ENCODE measurements around the gene PCBP3. TPM values are rescaled to one million over a fixed set of nuclear protein-coding genes. Genes with fewer than 3 reads are reported as not detected.

The PCBP3 gene
- total RNA-seq, 1 donor from 2014 or later = not detected

- Histone ChIP-seq H3K36me3 (ENCODE audit: control insufficient read depth in 3 of 3, insufficient read depth in 3 of 3, low read length in 3 of 3) (no peaks in the 10 kb centered on the region), H3K27ac (ENCODE audit: low read depth, low read length) (no peak overlapping the region), H3K9ac (ENCODE audit: low read depth in 1 of 3, low read length in 3 of 3) (no peak overlapping the region), H3K27me3 (ENCODE audit: control insufficient read depth in 3 of 3, insufficient read depth in 3 of 3, low read length in 3 of 3) (peaks cover 0 to 22% (median 5%) of the 10 kb centered on the region in 3 donors), H3K4me3 (ENCODE audit: low read length in 3 of 3) (no peak overlapping the region), H3K4me1 (ENCODE audit: control insufficient read depth in 3 of 3, insufficient read depth in 3 of 3, low read length in 3 of 3) (peaks cover 0 to under 1% (median 0%) of the 10 kb centered on the region in 3 donors), H3K9me3 (ENCODE audit: control insufficient read depth in 3 of 3, low read length in 3 of 3) (no peaks in the 10 kb centered on the region)
Observed at GRCh38 chr21:45927851-45928850, 284.6 kb downstream of the PCBP3 start.

GRCh38 chr21:45929449-45929848, 285.9 kb downstream of the PCBP3 start:
- Histone ChIP-seq H3K36me3 (ENCODE audit: control insufficient read depth in 3 of 3, insufficient read depth in 3 of 3, low read length in 3 of 3) (no peaks in the 10 kb centered on the region), H3K27ac (ENCODE audit: low read depth, low read length) (no peak overlapping the region), H3K27me3 (ENCODE audit: control insufficient read depth in 3 of 3, insufficient read depth in 3 of 3, low read length in 3 of 3) (peaks cover 0 to 22% (median 5%) of the 10 kb centered on the region in 3 donors), H3K4me3 (ENCODE audit: low read length in 3 of 3) (no peak overlapping the region), H3K9me3 (ENCODE audit: control insufficient read depth in 3 of 3, low read length in 3 of 3) (no peaks in the 10 kb centered on the region), H3K9ac (ENCODE audit: low read depth in 1 of 3, low read length in 3 of 3) (no peak overlapping the region), H3K4me1 (ENCODE audit: control insufficient read depth in 3 of 3, insufficient read depth in 3 of 3, low read length in 3 of 3) (no peaks in the 10 kb centered on the region)

- H3K27me3 ChIP-seq (ENCODE audit: control insufficient read depth in 3 of 3, insufficient read depth in 3 of 3, low read length in 3 of 3) = peaks cover 0 to 22% (median 5%) of the 10 kb centered on the region in 3 donors
- no peaks in the 10 kb centered on the region for H3K36me3 ChIP-seq (ENCODE audit: control insufficient read depth in 3 of 3, insufficient read depth in 3 of 3, low read length in 3 of 3)
- no peak overlapping the region for H3K4me3 ChIP-seq (ENCODE audit: low read length in 3 of 3)
- no peak overlapping the region for H3K27ac ChIP-seq (ENCODE audit: low read depth, low read length)
- H3K9ac ChIP-seq (ENCODE audit: low read depth in 1 of 3, low read length in 3 of 3) = no peak overlapping the region
- peaks cover 0 to 7% (median 0%) of the 10 kb centered on the region in 3 donors for H3K9me3 ChIP-seq (ENCODE audit: control insufficient read depth in 3 of 3, low read length in 3 of 3)
- H3K4me1 ChIP-seq (ENCODE audit: control insufficient read depth in 3 of 3, insufficient read depth in 3 of 3, low read length in 3 of 3) = no peaks in the 10 kb centered on the region
Observed at GRCh38 chr21:45930231-45930760, 286.8 kb downstream of the PCBP3 start.

- Histone ChIP-seq H3K9me3 (ENCODE audit: control insufficient read depth in 3 of 3, low read length in 3 of 3) (peaks cover 1 to 11% (median 3%) of the 10 kb centered on the region in 3 donors), H3K36me3 (ENCODE audit: control insufficient read depth in 3 of 3, insufficient read depth in 3 of 3, low read length in 3 of 3) (no peaks in the 10 kb centered on the region), H3K9ac (ENCODE audit: low read depth in 1 of 3, low read length in 3 of 3) (no peak overlapping the region), H3K4me3 (ENCODE audit: low read length in 3 of 3) (no peak overlapping the region), H3K4me1 (ENCODE audit: control insufficient read depth in 3 of 3, insufficient read depth in 3 of 3, low read length in 3 of 3) (no peaks in the 10 kb centered on the region), H3K27ac (ENCODE audit: low read depth, low read length) (no peak overlapping the region), H3K27me3 (ENCODE audit: control insufficient read depth in 3 of 3, insufficient read depth in 3 of 3, low read length in 3 of 3) (peaks cover 0 to 22% (median 5%) of the 10 kb centered on the region in 3 donors)
Observed at GRCh38 chr21:45930792-45931191, 287.3 kb downstream of the PCBP3 start.

GRCh38 chr21:45931397-45931969, 288.0 kb downstream of the PCBP3 start:
- Histone ChIP-seq H3K27ac (ENCODE audit: low read depth, low read length) (no peak overlapping the region), H3K4me3 (ENCODE audit: low read length in 3 of 3) (no peak overlapping the region), H3K4me1 (ENCODE audit: control insufficient read depth in 3 of 3, insufficient read depth in 3 of 3, low read length in 3 of 3) (no peaks in the 10 kb centered on the region), H3K9ac (ENCODE audit: low read depth in 1 of 3, low read length in 3 of 3) (no peak overlapping the region), H3K9me3 (ENCODE audit: control insufficient read depth in 3 of 3, low read length in 3 of 3) (peaks cover 6 to 17% (median 7%) of the 10 kb centered on the region in 3 donors), H3K27me3 (ENCODE audit: control insufficient read depth in 3 of 3, insufficient read depth in 3 of 3, low read length in 3 of 3) (peaks cover 0 to 15% (median under 1%) of the 10 kb centered on the region in 3 donors), H3K36me3 (ENCODE audit: control insufficient read depth in 3 of 3, insufficient read depth in 3 of 3, low read length in 3 of 3) (no peaks in the 10 kb centered on the region)

- Histone ChIP-seq H3K4me1 (ENCODE audit: control insufficient read depth in 3 of 3, insufficient read depth in 3 of 3, low read length in 3 of 3) (no peaks in the 10 kb centered on the region), H3K36me3 (ENCODE audit: control insufficient read depth in 3 of 3, insufficient read depth in 3 of 3, low read length in 3 of 3) (no peaks in the 10 kb centered on the region), H3K4me3 (ENCODE audit: low read length in 3 of 3) (no peak overlapping the region), H3K9ac (ENCODE audit: low read depth in 1 of 3, low read length in 3 of 3) (no peak overlapping the region), H3K9me3 (ENCODE audit: control insufficient read depth in 3 of 3, low read length in 3 of 3) (peaks cover 6 to 17% (median 7%) of the 10 kb centered on the region in 3 donors), H3K27me3 (ENCODE audit: control insufficient read depth in 3 of 3, insufficient read depth in 3 of 3, low read length in 3 of 3) (peaks cover 0 to 19% (median 6%) of the 10 kb centered on the region in 3 donors), H3K27ac (ENCODE audit: low read depth, low read length) (no peak overlapping the region)
Observed at GRCh38 chr21:45932922-45933502, 289.5 kb downstream of the PCBP3 start.

- Histone ChIP-seq H3K36me3 (ENCODE audit: control insufficient read depth in 3 of 3, insufficient read depth in 3 of 3, low read length in 3 of 3) (no peaks in the 10 kb centered on the region), H3K9me3 (ENCODE audit: control insufficient read depth in 3 of 3, low read length in 3 of 3) (peaks cover 6 to 17% (median 7%) of the 10 kb centered on the region in 3 donors), H3K9ac (ENCODE audit: low read depth in 1 of 3, low read length in 3 of 3) (no peak overlapping the region), H3K4me3 (ENCODE audit: low read length in 3 of 3) (no peak overlapping the region), H3K4me1 (ENCODE audit: control insufficient read depth in 3 of 3, insufficient read depth in 3 of 3, low read length in 3 of 3) (no peaks in the 10 kb centered on the region), H3K27me3 (ENCODE audit: control insufficient read depth in 3 of 3, insufficient read depth in 3 of 3, low read length in 3 of 3) (peaks cover 0 to 13% (median 6%) of the 10 kb centered on the region in 3 donors), H3K27ac (ENCODE audit: low read depth, low read length) (no peak overlapping the region)
Observed at GRCh38 chr21:45934085-45934484, 290.6 kb downstream of the PCBP3 start.

GRCh38 chr21:45934554-45934953, 291.0 kb downstream of the PCBP3 start:
- Histone ChIP-seq H3K27me3 (ENCODE audit: control insufficient read depth in 3 of 3, insufficient read depth in 3 of 3, low read length in 3 of 3) (peaks cover 0 to 8% (median 6%) of the 10 kb centered on the region in 3 donors), H3K4me3 (ENCODE audit: low read length in 3 of 3) (no peak overlapping the region), H3K4me1 (ENCODE audit: control insufficient read depth in 3 of 3, insufficient read depth in 3 of 3, low read length in 3 of 3) (no peaks in the 10 kb centered on the region), H3K9me3 (ENCODE audit: control insufficient read depth in 3 of 3, low read length in 3 of 3) (peaks cover 6 to 17% (median 7%) of the 10 kb centered on the region in 3 donors), H3K27ac (ENCODE audit: low read depth, low read length) (no peak overlapping the region), H3K36me3 (ENCODE audit: control insufficient read depth in 3 of 3, insufficient read depth in 3 of 3, low read length in 3 of 3) (no peaks in the 10 kb centered on the region), H3K9ac (ENCODE audit: low read depth in 1 of 3, low read length in 3 of 3) (no peak overlapping the region)

- H3K27ac ChIP-seq (ENCODE audit: low read depth, low read length) = no peak overlapping the region
- H3K9ac ChIP-seq (ENCODE audit: low read depth in 1 of 3, low read length in 3 of 3) = no peak overlapping the region
- H3K27me3 ChIP-seq (ENCODE audit: control insufficient read depth in 3 of 3, insufficient read depth in 3 of 3, low read length in 3 of 3) = peaks cover 0 to 10% (median 6%) of the 10 kb centered on the region in 3 donors
- no peaks in the 10 kb centered on the region for H3K36me3 ChIP-seq (ENCODE audit: control insufficient read depth in 3 of 3, insufficient read depth in 3 of 3, low read length in 3 of 3)
- H3K4me3 ChIP-seq (ENCODE audit: low read length in 3 of 3) = no peak overlapping the region
- peaks cover 6 to 17% (median 7%) of the 10 kb centered on the region in 3 donors for H3K9me3 ChIP-seq (ENCODE audit: control insufficient read depth in 3 of 3, low read length in 3 of 3)
- H3K4me1 ChIP-seq (ENCODE audit: control insufficient read depth in 3 of 3, insufficient read depth in 3 of 3, low read length in 3 of 3) = no peaks in the 10 kb centered on the region
Observed at GRCh38 chr21:45935628-45936027, 292.1 kb downstream of the PCBP3 start.

Measured in skeletal muscle tissue (tissue), 4 donors.